OCI-M2 (cell line): ENCODE measurements around the gene WDR88.

Experiments used
- DNase-seq: peaks from one replicate; lab custom pipeline; 2025; ENCODE audit not compliant: unreplicated experiment; lab: John Stamatoyannopoulos, UW

WDR88 gene, protein sequence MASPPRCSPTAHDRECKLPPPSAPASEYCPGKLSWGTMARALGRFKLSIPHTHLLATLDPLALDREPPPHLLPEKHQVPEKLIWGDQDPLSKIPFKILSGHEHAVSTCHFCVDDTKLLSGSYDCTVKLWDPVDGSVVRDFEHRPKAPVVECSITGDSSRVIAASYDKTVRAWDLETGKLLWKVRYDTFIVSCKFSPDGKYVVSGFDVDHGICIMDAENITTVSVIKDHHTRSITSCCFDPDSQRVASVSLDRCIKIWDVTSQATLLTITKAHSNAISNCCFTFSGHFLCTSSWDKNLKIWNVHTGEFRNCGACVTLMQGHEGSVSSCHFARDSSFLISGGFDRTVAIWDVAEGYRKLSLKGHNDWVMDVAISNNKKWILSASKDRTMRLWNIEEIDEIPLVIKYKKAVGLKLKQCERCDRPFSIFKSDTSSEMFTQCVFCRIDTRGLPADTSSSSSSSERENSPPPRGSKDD

DNA sequence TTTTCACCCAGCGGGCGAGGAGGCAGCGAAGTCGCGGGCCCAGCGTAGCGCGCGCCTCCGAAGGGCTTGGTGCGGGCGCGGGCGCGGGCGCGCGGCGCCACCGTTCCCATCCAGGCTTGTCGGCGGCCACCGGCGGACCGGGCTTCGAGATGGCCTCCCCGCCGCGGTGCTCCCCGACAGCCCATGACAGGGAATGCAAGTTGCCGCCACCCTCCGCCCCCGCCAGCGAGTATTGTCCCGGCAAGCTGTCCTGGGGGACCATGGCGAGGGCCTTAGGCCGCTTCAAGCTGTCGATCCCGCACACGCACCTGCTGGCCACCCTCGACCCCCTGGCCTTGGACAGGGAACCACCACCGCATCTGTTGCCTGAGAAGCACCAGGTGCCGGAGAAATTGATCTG is at the start of gene WDR88:
Gene WDR88 (plus strand): TSS at position 94 of the 400 bp plus-strand sequence. CDS start 56 bp downstream, at position 150.
- DNase-seq: no peak

DNA sequence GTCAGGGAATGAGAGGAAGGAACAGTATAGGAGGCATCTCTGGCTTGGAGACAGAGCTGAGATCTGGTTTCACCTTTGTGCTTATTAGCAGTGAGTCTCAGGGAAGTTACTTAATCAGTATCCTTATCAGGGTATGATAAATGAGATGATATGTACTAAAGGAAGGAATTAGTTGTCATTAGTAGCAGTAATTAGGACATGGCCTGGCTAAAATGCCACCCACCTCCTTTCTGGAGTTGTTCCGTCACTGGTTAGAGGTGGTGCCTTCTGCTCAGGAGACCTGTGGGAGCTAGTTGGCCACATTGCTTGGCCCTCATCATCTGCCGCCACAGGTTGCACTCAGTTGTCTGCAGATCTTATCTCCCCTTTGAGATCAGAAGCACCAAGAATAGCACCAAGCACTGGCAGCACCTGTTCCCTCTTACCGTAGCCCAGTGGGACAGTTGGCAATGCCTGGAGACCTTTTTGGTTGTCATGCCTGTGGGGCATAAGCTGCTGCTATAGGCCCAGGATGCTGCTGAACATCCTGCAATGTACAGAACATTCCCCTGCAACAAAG is 46.3 kb upstream of the WDR88 start:
- DNase-seq: no peak

DNA sequence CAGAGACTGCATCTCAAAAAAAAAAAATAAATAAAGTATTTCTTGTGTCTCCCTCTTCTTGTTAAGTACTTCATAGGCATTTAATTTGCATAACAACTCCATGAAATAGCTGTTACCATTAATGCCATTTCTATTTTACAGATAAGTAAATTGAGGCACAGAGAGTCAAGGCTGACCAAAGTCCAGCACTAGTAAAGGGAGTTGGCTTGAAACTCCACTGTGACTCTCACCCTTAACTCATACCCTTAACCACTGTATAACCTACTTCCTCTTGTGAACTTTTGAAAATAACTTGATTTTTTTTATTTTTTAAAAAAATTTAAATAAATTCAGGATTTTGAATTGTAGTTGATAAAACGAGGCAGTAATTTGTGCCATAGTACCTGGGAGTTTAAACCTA is 45.0 kb upstream of the WDR88 start:
- no peak for DNase-seq

DNA sequence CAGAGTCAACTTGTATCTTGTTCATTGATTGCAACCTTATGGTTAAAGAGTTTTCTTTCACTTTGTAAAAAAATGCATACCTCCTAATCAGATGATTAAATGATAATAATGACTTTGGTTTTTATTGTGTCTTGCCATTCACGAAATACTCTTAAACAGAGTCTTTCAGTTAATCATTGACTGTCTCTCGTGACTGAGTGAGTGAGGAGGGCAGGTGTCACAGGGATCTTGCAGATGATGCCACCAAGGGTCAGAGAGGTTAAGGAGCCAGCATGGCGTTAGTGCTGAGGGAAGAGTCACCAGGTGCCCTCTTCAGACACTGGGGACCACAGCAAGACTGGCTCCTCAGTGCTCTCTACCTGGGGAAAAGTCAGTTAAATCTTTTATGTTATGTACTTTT is 42.9 kb upstream of the WDR88 start:
- no peak for DNase-seq

DNA sequence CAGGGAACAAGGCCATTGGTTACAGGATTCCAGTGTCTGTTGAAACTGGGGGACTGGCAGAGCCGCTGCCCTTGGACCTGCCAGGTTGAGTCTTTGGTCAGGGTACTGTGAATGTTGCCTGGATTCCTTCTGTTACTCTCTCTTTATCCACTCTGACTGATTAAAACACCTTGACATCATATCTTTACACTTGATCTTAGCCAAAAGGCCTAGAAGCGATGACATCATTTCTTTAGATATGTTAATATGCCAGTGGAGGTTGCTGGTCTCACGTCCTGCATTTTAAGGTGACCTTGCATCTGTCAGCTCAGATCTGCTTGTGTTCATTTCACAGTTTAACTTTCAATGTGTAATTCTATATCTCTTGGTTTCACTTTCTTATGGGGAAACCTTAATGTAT is 41.7 kb upstream of the WDR88 start:
- no peak for DNase-seq

DNA sequence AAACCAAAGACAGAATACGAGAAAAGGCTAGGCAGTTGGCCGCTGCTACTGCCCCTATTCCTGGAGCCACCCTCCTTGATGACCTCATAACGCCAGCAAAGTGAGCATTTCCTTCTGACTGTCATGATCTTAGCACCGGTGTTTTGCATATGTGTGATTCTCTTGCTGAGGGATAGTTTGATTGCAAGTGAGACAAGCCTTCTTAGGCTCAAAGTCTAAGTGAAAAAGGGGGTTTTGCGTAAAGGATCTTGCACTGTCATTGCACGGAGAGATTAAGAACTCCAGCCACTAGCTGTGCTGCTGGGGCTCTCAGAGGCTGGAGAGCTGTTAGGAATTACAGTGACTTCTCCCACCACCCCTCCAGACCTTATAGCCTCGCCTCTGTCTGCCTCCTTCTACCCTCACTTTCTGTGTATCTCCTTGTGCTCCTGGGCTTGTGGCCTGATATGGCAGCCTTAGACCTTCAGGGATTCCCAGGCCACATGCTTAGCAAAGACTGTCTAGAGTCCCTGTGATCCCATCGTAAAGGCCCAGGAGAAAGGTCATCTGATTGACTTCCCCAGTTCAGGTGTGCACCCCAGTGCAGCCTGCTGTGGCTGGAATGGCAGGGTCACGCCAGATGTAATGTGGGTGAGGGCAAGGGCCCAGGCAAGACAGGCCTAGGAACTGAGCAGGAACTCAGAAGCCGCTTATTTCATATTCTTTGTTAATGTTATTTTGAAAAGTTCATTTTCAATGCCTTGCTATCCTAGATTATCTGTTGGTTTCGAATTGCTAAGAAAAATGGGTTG is 38.3 kb upstream of the WDR88 start:
- DNase-seq: no peak

DNA sequence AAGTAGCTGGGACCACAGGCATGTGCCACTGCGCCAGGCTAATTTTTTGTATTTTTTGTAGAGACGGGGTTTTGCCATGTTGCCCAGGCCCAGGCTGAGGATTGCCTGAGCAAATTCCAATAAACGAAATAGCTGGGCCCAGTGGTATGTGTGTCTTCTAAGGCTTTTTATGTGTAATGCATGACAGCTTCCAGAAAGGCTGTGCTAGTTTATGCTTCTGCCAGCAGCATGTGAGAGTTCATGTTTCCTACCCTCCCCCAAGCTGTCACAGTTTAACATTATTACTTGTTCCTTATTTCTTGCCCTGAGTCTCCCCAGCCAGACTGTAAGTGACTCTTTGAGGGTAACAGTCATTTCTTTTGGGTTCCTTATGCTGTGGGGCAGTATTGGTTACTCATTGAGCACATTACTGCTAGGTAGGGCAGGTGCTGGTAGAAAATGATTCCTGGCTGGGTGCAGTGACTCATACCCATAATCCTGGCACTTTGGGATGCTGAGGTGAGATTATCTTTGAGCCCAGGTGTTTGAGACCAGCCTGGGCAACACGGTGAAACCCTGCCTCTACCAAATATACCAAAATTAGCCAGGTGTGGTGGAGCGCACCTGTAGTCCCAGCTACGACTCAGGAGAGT is 37.4 kb upstream of the WDR88 start:
- DNase-seq: no peak

DNA sequence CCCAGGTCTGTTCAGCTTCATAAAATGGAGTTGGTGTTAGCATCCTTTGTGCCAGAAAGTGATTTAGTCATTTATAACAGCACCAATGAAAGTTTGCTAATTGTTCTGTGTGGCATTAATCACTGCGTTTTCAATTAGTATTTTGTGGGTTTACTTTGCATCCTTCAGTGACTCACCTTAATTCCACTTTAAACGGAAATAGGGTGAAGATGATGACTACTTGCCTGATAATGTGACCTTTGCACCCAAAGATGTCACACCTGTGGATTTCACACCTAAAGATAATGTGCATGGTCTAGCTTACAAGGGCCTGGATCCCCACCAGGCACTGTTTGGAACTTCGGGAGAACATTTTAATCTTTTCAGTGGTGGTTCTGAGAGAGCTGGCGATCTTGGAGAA is 35.9 kb upstream of the WDR88 start:
- no peak for DNase-seq

DNA sequence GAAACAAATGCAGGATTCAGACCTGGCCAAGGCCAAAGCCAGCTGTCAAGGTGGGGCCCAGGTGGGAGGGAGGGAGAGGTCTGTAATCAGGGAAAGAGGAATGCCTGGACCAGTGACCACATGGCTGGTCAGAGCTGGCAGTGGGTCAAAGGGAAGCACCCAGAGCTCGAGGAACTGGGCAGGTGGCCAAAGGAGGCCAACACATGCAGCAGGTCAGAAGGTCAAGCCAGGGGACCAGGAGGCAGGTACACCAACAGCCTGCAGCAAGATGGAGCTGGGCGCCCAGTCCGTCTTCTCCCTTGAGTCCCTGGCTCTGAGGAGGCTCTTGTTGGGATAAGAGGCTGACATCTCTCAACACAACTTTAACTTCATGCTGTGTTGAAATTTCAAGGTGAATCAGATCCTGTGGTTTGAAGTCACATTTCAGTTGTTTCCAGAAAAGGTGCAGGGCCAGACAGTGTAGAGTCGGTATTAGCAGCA is 33.8 kb upstream of the WDR88 start:
- no peak for DNase-seq

DNA sequence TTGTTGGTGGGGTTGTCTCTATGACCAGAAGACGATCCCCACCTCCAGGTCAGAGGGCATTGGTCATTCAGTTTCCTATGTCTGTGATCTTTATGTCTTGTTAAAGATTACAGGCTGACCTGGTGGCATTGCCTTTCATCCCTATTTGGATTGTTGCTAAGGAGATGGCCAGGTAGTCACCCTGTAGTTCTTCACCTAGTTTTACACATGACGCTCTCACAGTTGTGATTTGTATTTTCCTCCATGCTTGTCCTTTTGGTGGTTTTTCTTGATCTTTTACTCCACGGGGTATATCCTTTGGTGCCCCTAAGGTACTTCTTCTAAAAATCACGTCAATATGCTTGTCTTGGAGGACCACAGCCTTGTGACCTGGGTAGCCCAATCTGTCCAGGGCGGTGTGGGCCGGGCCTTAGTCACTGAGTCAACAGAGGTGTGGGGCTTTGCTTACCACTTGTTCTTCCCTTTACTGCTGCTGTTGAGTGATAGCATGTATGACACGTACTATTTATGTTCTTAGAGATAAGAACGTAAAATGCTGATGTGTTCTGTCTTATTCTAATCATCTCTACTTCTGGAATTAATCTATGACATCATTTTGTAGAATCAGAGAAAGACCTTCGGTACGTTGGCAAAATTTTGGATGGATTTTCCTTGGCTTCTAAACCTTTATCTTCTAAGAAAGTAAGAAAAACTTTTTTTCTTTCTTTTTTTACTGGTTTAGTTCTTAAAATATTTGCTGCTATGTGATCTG is 30.8 kb upstream of the WDR88 start:
- no peak for DNase-seq

DNA sequence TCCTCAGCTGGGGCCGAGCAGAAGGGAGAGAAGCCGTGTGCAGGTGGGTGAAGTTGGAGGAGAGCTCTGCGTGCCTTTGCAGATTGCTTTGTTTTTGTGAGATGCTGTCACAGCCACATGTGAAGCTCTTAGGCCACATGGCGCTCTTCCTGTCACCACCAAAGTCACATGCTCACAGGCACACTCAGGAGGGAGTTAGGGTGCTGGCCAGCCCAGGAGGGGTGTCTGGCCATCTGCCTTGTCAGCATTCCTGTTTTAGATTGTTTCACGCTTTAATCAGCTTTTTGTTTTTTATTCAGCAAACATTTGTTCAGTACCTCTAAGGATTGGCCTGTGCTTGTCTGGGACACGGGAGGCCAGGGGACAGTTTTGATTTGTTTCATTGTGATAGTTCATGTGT is 29.0 kb upstream of the WDR88 start:
- DNase-seq: no peak

DNA sequence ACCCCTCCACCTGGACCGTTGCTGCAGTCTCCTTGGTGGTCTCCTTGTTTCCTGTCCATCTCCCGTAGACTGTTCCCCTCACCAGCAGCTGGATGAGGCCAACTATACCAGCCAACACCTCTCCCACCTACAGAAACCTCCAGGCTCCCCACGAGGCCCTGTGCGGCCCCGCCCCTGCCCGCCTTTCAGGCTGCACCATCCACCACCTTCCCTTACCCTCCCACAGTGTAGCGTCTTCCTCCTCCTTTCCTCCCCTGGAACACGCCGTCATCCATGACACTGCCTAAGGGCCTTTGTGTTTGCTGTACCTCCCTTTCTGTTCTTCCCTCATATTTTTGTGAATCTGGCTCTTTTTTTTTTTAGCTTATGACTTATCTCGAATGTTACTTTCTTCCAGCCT is 23.8 kb upstream of the WDR88 start:
- DNase-seq: no peak

DNA sequence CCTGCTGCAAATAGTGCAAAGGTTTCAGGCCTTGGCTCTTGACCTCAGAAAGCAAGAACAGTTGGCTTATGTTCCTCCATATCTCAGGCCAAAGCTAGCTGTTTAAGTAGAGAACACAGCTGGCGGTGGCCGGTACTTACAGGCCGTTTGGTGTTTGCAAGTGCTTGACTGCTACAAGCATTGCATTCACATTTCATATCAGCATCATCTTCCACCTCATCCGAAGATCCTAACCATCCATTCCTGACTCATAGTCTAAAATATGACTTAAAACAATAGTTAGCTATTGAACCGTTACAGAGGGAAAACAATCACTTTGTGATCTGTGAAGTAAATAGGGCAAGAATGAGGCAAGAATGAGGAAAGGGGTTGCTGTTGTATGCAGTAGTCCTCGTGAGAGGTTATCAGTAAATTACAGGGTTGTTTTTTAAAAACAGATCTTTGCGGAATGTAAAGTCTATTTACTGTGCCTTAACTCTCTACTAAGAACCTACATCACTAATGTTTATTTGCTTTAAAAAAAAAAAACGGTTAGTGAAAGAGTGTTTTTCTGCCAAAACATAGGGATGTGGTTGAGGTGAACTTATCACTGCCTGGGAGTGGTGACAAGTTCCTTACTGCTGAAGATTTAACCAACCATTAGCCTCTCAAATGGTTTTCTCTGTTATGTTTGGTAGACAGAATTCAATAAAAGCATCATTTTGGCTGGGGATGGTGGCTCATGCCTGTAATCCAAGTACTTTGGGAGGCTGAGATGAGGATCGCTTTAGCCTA is 21.6 kb upstream of the WDR88 start:
- DNase-seq: no peak

DNA sequence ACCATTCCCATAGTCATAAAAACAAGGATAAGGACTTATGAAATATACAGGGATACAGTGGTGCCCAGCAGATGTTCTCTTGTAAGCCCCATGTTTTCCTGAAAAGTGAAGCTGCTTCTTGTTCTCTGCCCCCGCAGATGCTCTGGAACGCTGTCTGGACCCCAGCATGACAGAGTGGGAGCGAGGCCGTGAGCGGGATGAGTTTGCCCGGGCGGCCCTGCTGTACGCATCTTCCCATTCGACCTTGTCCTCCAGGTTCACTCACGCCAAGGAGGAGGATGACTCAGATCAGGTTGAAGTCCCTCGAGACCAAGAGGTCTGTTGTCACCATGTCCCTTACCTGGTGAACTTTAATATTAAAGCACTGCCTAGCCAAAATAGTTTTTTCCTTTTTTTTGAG is 20.3 kb upstream of the WDR88 start:
- no peak for DNase-seq

DNA sequence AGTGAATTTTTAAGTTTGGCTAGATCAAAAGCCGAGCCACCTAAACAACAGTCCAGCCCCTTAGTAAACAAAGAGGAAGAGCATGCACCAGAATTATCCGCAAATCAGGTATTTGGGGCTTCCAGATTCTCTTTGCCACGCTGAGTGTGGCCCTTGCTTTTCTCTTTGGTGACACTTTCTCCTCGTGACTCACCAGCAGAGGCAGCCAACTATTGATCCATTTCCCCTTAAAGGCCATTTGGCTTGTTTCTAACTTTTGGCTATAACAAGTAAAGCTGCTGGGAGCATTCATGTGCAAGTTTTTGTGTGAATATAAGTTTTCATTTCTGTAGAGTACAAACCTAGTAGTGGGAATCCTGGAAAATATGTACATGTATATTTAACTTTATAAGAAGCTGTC is 17.6 kb upstream of the WDR88 start:
- no peak for DNase-seq

DNA sequence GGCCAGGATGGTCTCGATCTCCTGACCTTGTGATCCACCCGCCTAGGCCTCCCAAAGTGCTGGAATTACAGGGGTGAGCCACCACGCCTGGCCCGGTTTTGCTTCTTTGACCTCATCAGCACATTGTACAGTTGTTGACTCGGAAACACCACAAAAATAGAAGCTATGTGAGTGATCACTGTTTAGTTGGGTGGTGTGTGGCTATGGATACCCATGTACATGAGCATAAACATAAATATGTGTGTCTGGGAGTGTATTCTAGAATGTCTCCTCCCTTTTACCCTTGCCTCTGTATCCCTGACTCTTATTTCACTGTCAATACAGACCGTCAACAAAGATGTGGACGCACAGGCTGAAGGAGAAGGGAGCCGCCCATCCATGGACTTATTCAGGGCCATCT is 14.4 kb upstream of the WDR88 start:
- no peak for DNase-seq

DNA sequence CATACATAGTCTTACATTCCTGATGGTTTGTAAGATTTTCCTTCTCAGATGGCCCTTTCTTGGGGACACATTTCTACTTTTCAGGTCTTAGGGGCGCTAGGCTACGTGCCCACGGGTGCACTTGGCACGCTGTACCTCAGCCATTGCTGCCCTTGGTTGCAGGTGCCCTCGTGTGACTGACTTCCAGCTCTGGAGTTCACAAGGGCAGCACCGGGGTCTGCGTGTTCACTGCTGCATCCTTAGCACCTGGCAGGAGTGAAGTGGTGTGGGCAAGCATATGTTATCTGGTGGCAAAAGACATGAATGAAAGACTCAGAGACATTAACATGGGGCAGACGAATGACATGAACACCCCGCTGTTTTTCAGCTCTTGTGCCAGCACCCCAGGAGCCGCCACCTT is 13.3 kb upstream of the WDR88 start:
- DNase-seq: no peak

DNA sequence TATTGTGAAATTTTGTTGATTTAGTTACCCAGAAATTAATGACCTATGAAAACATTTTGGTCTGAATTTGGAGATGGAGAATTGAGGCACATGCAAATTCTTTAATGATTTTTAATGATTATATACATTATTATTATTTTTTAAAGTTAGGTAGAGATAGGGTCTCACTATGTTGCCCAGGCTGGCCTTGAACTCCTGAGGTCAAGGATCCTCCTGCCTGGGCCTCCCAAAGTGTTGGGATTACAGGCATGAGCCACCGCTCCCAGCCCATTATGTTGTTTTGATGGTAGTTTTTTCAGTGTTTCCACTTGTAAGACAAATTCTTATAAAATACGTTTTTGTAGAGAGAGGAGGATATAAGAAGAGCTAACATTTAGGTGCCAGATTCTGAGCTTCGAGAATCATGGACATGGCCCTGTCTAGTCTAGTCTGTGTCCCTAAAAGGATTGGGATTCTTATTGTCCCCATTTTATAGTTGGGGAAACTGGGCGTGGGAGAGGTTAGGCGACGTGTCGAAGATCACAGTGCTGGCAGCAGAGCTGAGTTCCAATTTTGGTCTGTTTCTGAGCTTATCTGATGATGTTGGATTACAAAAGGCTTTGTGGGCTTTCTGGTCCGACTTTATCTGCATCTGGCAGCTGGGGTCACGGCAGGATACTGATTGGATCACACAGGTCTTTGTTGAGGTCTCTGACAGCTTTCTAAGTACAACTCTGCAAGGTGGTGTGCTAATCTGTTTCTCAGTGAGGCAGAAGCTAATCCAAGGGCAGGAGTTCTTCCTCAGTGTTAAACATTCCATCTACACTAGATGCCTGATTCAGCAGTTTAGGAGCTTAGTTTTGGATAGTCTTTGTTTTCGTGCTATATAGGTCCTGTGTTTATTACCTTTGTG is 7.5 kb upstream of the WDR88 start:
- DNase-seq: peak; percentile 92

DNA sequence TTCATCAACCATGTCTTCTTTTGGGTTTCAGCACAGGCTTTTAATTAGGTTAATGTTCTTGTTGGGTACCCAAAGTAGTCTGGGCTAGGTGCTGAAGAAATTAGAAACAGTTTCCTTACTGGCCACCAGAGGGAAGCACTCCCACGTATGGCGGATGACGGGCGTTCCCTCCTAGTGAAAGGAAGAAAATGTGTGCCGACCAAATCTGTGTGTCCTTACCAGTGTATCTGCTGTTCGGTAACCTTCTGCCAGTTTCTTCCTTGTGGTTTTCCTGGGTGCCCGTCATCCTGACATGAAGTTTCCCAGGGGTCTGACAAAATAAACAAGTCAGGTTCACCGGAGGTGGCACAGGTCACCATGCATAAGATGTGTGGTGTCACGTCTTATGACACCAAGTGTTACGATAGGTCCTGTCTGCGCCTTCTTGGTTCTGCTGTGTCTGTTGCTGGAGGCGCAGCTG is 6.0 kb upstream of the WDR88 start:
- DNase-seq: no peak
